BLaER1 treated with 17β-estradiol and CSF1 and Interleukin-3, amounts not matched to agents 10 nM and 100 nM (cell line): ENCODE data around the gene SNUPN.

Experiments
- H3K27ac ChIP-seq, 11 experiments: shearing (Covaris generic); formaldehyde crosslinking; 2 replicates each; pipeline ENCODE4 v1.8.1; 2022
- H3K27me3 ChIP-seq, 11 experiments: shearing (Covaris generic); formaldehyde crosslinking; 2 replicates each; pipeline ENCODE4 v1.8.1; 2022
- H3K36me3 ChIP-seq, 11 experiments: shearing (Covaris generic); formaldehyde crosslinking; 2 replicates each; pipeline ENCODE4 v1.8.1; 2022
- H3K4me1 ChIP-seq, 10 experiments: shearing (Covaris generic); formaldehyde crosslinking; 2 replicates each; pipeline ENCODE4 v1.8.1; 2022
- H3K4me2 ChIP-seq, 11 experiments: shearing (Covaris generic); formaldehyde crosslinking; 2 replicates each; pipeline ENCODE4 v1.8.1; 2022
- H3K4me3 ChIP-seq, 10 experiments: shearing (Covaris generic); formaldehyde crosslinking; 2 replicates each; pipeline ENCODE4 v1.8.1; 2022
- H3K9ac ChIP-seq, 11 experiments: shearing (Covaris generic); formaldehyde crosslinking; 2 replicates each; pipeline ENCODE4 v1.8.1; 2022
- H3K9me3 ChIP-seq, 11 experiments: shearing (Covaris generic); formaldehyde crosslinking; replicated peaks in 1 of 11; 2 replicates each; pipeline ENCODE4 v1.8.1; 2022
- H4K20me1 ChIP-seq, 11 experiments: shearing (Covaris generic); formaldehyde crosslinking; 2 replicates each; pipeline ENCODE4 v1.8.1; 2022
- Cebpa-rat ChIP-seq, 11 experiments: shearing (Covaris generic); IDR thresholded peaks; 2 replicates each; pipeline ENCODE4 v1.8.1; 2022

The SNUPN gene

DNA sequence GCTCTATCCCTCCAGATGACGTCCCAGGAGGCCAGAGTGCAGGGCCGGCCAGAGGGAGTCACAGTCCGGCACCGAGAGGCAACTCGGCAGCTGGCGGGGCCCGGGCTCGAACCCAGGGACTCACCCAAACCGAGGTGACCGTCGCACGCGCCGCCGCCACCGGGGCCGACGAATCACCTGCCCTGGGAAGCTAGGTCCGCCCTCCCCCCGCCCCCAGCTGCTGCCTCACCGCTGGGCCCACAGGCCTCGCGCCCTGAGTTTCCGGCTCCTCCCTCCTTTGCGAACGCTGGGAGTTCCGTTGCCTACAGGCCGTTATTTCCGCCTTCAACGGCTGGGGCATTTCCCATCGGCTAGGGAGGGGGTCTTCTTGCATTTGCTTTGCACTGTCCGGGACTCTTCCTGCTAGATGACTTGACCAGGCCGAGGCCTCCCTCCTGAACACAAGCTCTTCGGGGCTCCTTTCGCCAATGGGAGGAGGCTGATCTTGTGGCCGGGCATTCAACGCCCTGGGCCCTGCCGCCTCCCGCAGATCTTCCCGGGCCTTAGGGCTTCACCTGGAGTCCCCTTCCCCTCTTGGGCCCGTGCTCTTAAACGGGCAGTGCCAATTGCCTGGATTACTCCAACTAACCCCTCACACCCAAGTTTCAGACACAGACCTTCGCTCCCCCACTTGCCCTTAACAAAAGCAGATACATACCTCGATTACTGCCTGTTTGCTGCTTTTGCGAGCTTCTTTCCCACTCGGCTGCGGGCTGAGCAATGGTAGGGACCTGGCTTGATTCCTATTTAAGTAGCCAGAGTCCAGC, at the start of gene SNUPN:
Gene SNUPN, minus strand, starts transcription at position 184 of the 806 bp plus-strand sequence. CDS start 4,674 bp downstream, outside the sequence.
- Histone ChIP-seq H3K27ac (peak within 1 kb of the TSS; percentile 95 to 100 (median 97)), H4K20me1 (peaks cover 0 to 15% (median 0%) of the 10 kb centered on the region in 11 experiments; a peak in 3 of 22 replicates), H3K4me2 (peak within 1 kb of the TSS; percentile 79 to 95 (median 88)), H3K4me3 (peak within 1 kb of the TSS; percentile 75 to 95 (median 88)), H3K9ac (peak within 1 kb of the TSS; percentile 91 to 99 (median 95)), H3K9me3 (peaks cover 0 to 4% (median 0%) of the 10 kb centered on the region in 11 experiments; a peak in 2 of 22 replicates), H3K4me1 (peaks cover 43 to 65% (median 57%) of the 10 kb centered on the region in 10 experiments), H3K36me3 (peaks cover 0 to 13% (median 0%) of the 10 kb centered on the region in 11 experiments; a peak in 4 of 22 replicates), H3K27me3 (no peaks in the 10 kb centered on the region)
- no peak for TF ChIP-seq Cebpa-rat (IDR thresholded peaks at IDR 0.05)

DNA sequence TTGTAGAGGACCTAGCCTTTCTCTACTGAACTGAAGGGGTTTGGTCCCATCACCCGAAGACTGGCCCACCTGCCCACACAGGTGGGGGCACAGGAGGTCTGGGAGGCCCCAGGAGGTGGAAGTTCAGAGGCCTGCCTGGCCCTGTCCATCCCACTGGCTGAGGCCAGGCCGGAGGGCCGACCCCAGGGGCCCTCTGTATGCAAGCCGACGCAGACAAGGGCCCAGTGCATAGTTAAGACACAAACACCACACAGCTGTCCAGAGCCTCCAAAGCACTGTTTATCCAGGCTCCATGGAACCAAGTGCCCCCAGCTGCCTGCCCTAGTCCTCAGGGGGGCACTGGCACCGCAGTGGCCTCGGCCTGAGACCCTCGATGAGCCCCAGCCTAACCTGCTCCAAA, 48.8 kb upstream of the SNUPN start:
- TF ChIP-seq Cebpa-rat (IDR thresholded peaks at IDR 0.05): no peak
- no peak overlapping the region; a peak in 1 of 22 replicates for H3K9ac ChIP-seq
- H3K36me3 ChIP-seq: no peaks in the 10 kb centered on the region
- peak overlapping the region in 10 of 11 experiments; percentile 23 to 89 (median 76); a peak in 17 of 22 replicates for H3K4me2 ChIP-seq
- peaks cover 0 to 12% (median 0%) of the 10 kb centered on the region in 11 experiments; a peak in 3 of 22 replicates for H4K20me1 ChIP-seq
- H3K27ac ChIP-seq: peak overlapping the region in 3 of 11 experiments; percentile 11 to 60 (median 51); a peak in 1 of 22 replicates
- H3K9me3 ChIP-seq: no peaks in the 10 kb centered on the region
- no peaks in the 10 kb centered on the region for H3K27me3 ChIP-seq
- no peak overlapping the region for H3K4me3 ChIP-seq
- H3K4me1 ChIP-seq: peaks cover 31 to 71% (median 58%) of the 10 kb centered on the region in 10 experiments

DNA sequence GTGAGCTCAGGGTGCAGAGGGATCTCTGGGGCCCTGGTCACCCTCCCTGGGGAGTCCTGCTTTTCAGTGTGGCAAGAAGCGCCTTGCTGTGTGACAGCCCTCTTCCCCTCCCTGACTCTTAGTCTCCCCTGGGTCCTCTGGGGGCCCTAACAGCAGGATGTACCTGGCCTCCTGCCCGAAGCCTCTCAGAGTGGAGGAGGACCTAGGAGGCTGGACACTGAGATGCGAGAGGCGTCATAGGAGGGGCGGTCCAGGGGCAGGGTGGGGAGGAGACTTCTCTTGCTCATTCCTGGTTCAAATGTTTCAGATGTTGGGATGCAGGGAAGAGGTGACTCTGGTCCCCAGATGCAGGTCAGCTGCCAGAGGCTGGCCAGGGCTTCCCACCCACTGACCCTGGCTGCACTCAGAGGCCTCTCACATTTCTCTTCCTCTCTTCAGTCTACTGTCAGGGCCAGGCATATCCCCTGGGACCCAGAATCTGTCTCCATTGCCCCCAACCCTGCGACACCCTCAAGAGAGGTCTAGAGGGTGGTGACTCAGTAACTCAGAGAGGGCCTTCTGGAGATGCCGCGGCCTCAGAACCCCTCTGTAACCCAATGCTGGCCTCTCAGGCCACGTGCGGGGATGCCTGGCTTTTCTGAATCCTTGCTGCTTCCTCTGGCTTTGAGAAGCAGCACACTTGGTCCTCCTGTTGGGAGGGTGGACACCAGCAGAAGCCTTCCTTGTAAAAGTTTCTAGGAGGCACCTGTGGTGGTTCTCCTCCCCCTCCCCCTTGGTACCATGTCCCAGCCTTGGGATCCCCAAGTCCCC, 48.1 kb upstream of the SNUPN start:
- Histone ChIP-seq H3K4me3 (no peak overlapping the region), H3K9me3 (no peaks in the 10 kb centered on the region), H3K27ac (peak overlapping the region in 6 of 11 experiments; percentile 19 to 60 (median 40); a peak in 11 of 22 replicates), H3K4me2 (peak overlapping the region; percentile 39 to 89 (median 74); a peak in 21 of 22 replicates), H3K9ac (peak overlapping the region in 10 of 11 experiments; percentile 8 to 59 (median 44); a peak in 12 of 22 replicates), H4K20me1 (peaks cover 0 to 12% (median 0%) of the 10 kb centered on the region in 11 experiments; a peak in 3 of 22 replicates), H3K36me3 (no peaks in the 10 kb centered on the region), H3K4me1 (peaks cover 31 to 64% (median 51%) of the 10 kb centered on the region in 10 experiments), H3K27me3 (no peaks in the 10 kb centered on the region)
- TF ChIP-seq Cebpa-rat (IDR thresholded peaks at IDR 0.05): no peak

DNA sequence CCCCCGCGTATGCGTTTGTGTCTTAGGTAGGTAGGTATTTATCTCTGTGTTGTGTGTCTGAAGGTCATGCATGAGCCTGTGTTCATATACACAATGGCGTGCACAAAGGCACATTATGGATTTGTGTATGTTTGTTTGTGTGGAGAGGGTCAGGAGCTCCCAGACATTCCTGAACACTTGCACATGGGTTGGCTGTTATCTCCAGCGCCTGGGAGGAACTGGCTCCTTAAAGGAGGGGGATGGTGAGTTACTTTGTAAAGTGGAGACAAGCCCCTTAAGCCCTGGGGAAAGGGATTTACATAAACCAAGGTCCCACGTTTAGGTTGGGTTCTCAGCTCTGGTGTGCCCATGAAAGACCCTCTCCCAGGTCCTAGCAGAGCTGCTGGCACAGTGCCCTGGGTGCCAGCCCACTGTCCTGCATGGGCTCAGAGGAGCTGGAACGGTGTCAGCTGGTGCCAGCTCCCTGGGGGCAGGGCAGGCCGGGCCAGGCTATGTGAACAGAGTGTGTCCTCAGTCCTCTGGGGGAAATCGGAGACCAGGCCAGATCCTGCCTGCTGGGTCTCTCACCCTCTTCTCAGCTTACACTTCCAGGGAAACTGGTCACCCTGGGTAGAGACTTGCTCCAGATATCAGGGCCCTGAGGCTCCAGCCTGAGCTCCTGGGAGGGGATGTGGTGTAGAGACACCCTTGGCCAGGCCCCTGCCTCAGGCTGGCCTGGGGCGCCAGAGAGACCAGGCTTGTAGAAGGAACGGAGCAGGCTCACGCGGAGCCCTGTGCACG, 47.3 kb upstream of the SNUPN start:
- Histone ChIP-seq H3K27ac (peak overlapping the region in 7 of 11 experiments; percentile 14 to 60 (median 39); a peak in 10 of 22 replicates), H3K9ac (peak overlapping the region in 10 of 11 experiments; percentile 8 to 59 (median 44); a peak in 12 of 22 replicates), H3K36me3 (no peaks in the 10 kb centered on the region), H3K4me1 (peaks cover 28 to 56% (median 44%) of the 10 kb centered on the region in 10 experiments), H3K4me2 (peak overlapping the region; percentile 39 to 89 (median 74)), H3K4me3 (no peak overlapping the region), H3K9me3 (no peaks in the 10 kb centered on the region), H3K27me3 (no peaks in the 10 kb centered on the region), H4K20me1 (peaks cover 0 to 11% (median 0%) of the 10 kb centered on the region in 11 experiments; a peak in 3 of 22 replicates)
- no peak for TF ChIP-seq Cebpa-rat (IDR thresholded peaks at IDR 0.05)

DNA sequence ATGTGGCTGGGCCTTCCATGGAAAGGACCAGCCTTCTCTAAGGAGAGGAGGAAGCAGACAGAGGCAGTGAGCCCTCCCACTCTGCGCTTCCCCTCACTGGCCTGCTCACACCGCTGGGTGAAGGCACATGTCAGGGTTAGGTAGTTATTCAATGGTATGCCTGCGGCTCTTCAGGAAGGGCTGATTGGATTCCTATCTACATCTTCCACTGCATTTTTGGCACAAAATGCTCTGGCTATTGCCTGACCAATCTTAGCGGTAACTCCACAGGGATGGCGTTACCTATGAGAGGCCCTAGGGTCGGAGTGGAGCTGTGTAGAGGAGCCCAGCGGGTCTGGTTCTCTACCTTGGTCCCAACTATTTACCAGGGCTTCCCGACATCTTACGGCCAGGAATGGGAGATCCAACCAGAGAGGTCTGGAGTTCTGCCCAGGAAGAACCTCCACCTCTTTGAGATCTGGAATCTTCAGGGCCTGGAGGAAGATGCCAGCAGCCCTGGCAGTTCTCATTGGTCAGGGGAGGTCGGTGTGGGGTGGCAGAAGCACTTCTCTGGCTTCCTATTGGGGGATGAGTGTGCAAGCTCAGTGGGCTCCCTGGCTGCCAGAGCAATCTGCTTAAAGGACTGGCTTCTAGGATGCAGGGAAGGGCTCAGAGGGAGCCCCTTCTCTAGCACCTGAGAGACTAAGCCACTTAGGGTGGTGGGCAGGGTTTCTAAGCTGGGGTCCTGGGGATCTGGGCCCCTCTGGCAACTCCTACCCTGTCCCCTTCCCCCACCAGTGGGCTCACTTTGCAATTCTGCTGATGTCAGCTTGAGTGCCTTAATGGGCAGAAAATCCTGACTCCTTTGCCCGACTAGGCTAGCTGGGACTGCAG, 46.4 kb upstream of the SNUPN start:
- H3K4me2 ChIP-seq: peak overlapping the region in 9 of 11 experiments; percentile 39 to 89 (median 78); a peak in 10 of 22 replicates
- peaks cover 22 to 52% (median 41%) of the 10 kb centered on the region in 10 experiments for H3K4me1 ChIP-seq
- peaks cover 0 to 16% (median 0%) of the 10 kb centered on the region in 11 experiments; a peak in 3 of 22 replicates for H4K20me1 ChIP-seq
- no peak overlapping the region for H3K9ac ChIP-seq
- TF ChIP-seq Cebpa-rat (IDR thresholded peaks at IDR 0.05): no peak
- H3K27ac ChIP-seq: 0 out of 22 replicates have a peak overlapping the region, but pooled peaks of 1 of the 11 experiments have one; percentile 60
- H3K4me3 ChIP-seq: no peak overlapping the region
- H3K9me3 ChIP-seq: no peaks in the 10 kb centered on the region
- H3K36me3 ChIP-seq: no peaks in the 10 kb centered on the region
- no peaks in the 10 kb centered on the region for H3K27me3 ChIP-seq

DNA sequence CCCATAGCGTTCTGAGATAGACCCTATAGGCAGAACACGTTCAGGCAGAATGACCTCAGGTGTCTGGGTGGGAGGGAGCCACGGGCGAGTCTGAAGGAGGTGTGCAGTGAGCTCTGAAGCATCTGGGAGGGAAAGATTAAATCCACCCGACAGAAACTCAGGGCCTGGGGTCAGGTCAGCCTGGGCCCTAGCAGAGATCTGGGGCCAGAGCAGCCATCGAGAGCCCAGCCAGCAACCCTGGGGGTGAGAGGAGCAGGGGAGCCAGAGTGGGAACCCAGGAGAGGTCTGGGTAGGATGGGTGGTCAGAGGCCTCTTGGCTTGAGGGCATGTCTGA, 44.3 kb upstream of the SNUPN start:
- Histone ChIP-seq H3K4me2 (no peak overlapping the region), H3K27me3 (no peaks in the 10 kb centered on the region), H4K20me1 (peaks cover 0 to 11% (median 0%) of the 10 kb centered on the region in 11 experiments; a peak in 3 of 22 replicates), H3K36me3 (no peaks in the 10 kb centered on the region), H3K4me3 (no peak overlapping the region), H3K9me3 (no peaks in the 10 kb centered on the region), H3K4me1 (peaks cover 36 to 64% (median 56%) of the 10 kb centered on the region in 10 experiments), H3K27ac (no peak overlapping the region), H3K9ac (no peak overlapping the region)
- no peak for TF ChIP-seq Cebpa-rat (IDR thresholded peaks at IDR 0.05)

DNA sequence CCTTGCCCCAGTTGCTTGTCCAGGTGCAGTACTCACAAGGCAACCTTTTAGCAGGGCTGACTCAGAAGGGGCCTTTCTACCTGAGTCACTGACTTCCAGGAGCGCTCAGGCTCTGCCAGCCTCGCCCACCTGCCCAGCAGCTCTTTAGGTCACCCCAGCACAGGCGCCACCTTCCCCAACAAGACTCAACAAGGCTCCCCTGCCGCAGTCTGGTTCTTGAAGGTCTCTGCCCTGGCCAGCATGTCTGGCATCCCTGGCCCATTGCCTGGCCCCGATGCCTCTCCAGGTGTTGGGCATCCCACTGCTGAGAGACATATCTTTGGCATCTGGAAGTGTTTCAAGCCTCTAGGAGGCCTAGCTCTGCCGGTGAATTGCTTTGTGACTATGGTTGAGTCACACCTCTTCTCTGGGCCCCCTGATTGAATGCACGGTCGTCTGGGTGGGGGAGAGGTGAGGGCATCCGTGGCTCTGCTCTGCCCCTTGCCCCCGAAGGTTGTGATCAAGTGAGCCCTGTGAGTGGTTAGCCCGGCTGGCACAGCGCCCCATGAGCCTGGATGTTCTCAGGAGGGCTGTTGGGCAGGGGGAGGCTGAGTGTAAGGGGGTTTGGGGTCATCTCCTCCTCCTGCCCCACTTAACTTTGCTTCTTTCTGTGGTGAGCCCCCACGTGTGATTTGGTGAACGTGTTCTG, 43.8 kb upstream of the SNUPN start:
- Histone ChIP-seq H3K4me1 (peaks cover 31 to 66% (median 52%) of the 10 kb centered on the region in 10 experiments), H3K4me2 (no peak overlapping the region)
- TF ChIP-seq Cebpa-rat (IDR thresholded peaks at IDR 0.05): no peak

More for the DNA sequence above, 43.8 kb upstream of the SNUPN start:
- H3K27ac ChIP-seq: no peak overlapping the region; a peak in 1 of 22 replicates
- H3K4me3 ChIP-seq: no peak overlapping the region
- H3K27me3 ChIP-seq: no peaks in the 10 kb centered on the region
- H3K36me3 ChIP-seq: no peaks in the 10 kb centered on the region; a peak in 1 of 22 replicates
- no peaks in the 10 kb centered on the region for H3K9me3 ChIP-seq
- peaks cover 0 to 11% (median 0%) of the 10 kb centered on the region in 11 experiments; a peak in 3 of 22 replicates for H4K20me1 ChIP-seq
- no peak overlapping the region for H3K9ac ChIP-seq
